K562 (cell line): Measurements from ENCODE around the gene UBR3. TPM values are rescaled to one million over a fixed set of nuclear protein-coding genes. Genes with fewer than 3 reads are reported as not detected.

Source experiments
- BCL6 ChIP-seq: fragments of 250-450 bp; sonication (Bioruptor Pico); IDR thresholded peaks from 2 replicates; pipeline ENCODE4 v1.4.0; 2020
- BCOR ChIP-seq: fragments of 450-650 bp; IDR thresholded peaks from 2 replicates; pipeline ENCODE4 v1.6.1; 2016
- ELK3 ChIP-seq: fragments of 450-650 bp; formaldehyde crosslinking; IDR thresholded peaks from 2 replicates; pipeline ENCODE4 v1.4.0; 2020; ENCODE audit warnings: mild to moderate bottlenecking
- GTF2A2 ChIP-seq: IDR thresholded peaks from 2 replicates; pipeline ENCODE4 v1.6.1; 2016; ENCODE audit warnings: mild to moderate bottlenecking, missing genetic modification characterization, missing compliant biosample characterization
- PBX2 ChIP-seq, 2 experiments: IDR thresholded peaks in 1 of 2; conservative IDR thresholded peaks in 1 of 2; 2 replicates each; pipeline ENCODE4 v1.6.1; 2016; ENCODE audit warnings: low read depth in 2 of 2, mild to moderate bottlenecking in 1 of 2, missing compliant biosample characterization in 1 of 2, missing genetic modification characterization in 1 of 2, moderate library complexity in 1 of 2
- SFPQ ChIP-seq: fragments of 200-400 bp; formaldehyde crosslinking; IDR thresholded peaks from 2 replicates; pipeline ENCODE4 v1.6.1; 2017; ENCODE audit warnings: mild to moderate bottlenecking, low read depth, low read length, moderate library complexity
- ZBTB8A ChIP-seq: fragments of 450-650 bp; IDR thresholded peaks from 2 replicates; pipeline ENCODE4 v1.6.1; 2018; ENCODE audit warnings: mild to moderate bottlenecking, moderate library complexity; ENCODE audit not compliant: partially characterized antibody
- ZNF274 ChIP-seq: IDR thresholded peaks from 2 replicates; pipeline ENCODE4 v1.6.1; 2011; ENCODE audit warnings: low read depth, mild to moderate bottlenecking, low read length, moderate library complexity, borderline replicate concordance
- ZNF444 ChIP-seq: fragments of 250-450 bp; sonication (Bioruptor Pico); IDR thresholded peaks from 2 replicates; pipeline ENCODE4 v1.4.0; 2020; ENCODE audit warnings: mild to moderate bottlenecking, moderate library complexity
- ZSCAN29 ChIP-seq: fragments of 450-650 bp; IDR thresholded peaks from 2 replicates; pipeline ENCODE4 v1.6.1; 2017
- polyA plus RNA-seq, 8 experiments: library from polyadenylated mRNA; depleted of rRNA in 4 of 8; stranded (reverse) in 5 of 8; unstranded in 3 of 8; fragments of >200 nt; fragmentation: Nextera tagmentation in 2 of 8; fragmentation: Illumina TruSeq in 1 of 8; extraction: Ambion mirVana in 2 of 8; extraction: Trizol in 1 of 8; gene quantifications; 2 replicates each; pipeline versions ENCODE4 v1.2.1 to v1.2.3, GENCODE V29; 2011 to 2014; ENCODE audit warnings: inconsistent platforms in 1 of 8, missing spikeins in 1 of 8
- total RNA-seq, 7 experiments: library from RNA; depleted of rRNA in 6 of 7; stranded (reverse); fragments of >200 nt in 6 of 7; fragmentation: Illumina TruSeq in 2 of 7; extraction: Trizol in 2 of 7; gene quantifications; 2 replicates each; pipeline versions ENCODE4 v1.2.1 to v1.2.3, GENCODE V29; 2011 to 2021; ENCODE audit warnings: low replicate concordance in 1 of 7
- TF ChIP-seq, protein P1 (sequence below): fragments of 450-650 bp; IDR thresholded peaks from 2 replicates; pipeline ENCODE4 v1.7.0; 2016; ENCODE audit warnings: borderline replicate concordance
- TF ChIP-seq, protein P2 (sequence below): sonication (generic); formaldehyde crosslinking; IDR thresholded peaks from 2 replicates; pipeline ENCODE4 v1.8.0; 2022; ENCODE audit warnings: mild to moderate bottlenecking, missing genetic modification reagents
- TF ChIP-seq, protein P3 (sequence below): fragments of 450-650 bp; formaldehyde crosslinking; conservative IDR thresholded peaks from 2 replicates; pipeline ENCODE4 v1.4.0; 2022; ENCODE audit warnings: mild to moderate bottlenecking, missing genetic modification characterization

The UBR3 gene
- total and polyA plus RNA-seq, 9 of the 15 experiments (the other 6 are each of a cell fraction or from before 2014, with no cell fraction given), result 14.4 to 63.5 (median 40.4) TPM

- TF ChIP-seq ZBTB8A, result no peak
- no peak for TF ChIP-seq ZSCAN29
- TF ChIP-seq BCOR, result no peak
- TF ChIP-seq, protein P1, sequence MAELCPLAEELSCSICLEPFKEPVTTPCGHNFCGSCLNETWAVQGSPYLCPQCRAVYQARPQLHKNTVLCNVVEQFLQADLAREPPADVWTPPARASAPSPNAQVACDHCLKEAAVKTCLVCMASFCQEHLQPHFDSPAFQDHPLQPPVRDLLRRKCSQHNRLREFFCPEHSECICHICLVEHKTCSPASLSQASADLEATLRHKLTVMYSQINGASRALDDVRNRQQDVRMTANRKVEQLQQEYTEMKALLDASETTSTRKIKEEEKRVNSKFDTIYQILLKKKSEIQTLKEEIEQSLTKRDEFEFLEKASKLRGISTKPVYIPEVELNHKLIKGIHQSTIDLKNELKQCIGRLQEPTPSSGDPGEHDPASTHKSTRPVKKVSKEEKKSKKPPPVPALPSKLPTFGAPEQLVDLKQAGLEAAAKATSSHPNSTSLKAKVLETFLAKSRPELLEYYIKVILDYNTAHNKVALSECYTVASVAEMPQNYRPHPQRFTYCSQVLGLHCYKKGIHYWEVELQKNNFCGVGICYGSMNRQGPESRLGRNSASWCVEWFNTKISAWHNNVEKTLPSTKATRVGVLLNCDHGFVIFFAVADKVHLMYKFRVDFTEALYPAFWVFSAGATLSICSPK, result no peak
- TF ChIP-seq GTF2A2 (tag), result no peak
- TF ChIP-seq BCL6 (CRISPR knock-in tag), result no peak
- no peak for TF ChIP-seq ELK3 (CRISPR knock-in tag)
- TF ChIP-seq, protein P2, sequence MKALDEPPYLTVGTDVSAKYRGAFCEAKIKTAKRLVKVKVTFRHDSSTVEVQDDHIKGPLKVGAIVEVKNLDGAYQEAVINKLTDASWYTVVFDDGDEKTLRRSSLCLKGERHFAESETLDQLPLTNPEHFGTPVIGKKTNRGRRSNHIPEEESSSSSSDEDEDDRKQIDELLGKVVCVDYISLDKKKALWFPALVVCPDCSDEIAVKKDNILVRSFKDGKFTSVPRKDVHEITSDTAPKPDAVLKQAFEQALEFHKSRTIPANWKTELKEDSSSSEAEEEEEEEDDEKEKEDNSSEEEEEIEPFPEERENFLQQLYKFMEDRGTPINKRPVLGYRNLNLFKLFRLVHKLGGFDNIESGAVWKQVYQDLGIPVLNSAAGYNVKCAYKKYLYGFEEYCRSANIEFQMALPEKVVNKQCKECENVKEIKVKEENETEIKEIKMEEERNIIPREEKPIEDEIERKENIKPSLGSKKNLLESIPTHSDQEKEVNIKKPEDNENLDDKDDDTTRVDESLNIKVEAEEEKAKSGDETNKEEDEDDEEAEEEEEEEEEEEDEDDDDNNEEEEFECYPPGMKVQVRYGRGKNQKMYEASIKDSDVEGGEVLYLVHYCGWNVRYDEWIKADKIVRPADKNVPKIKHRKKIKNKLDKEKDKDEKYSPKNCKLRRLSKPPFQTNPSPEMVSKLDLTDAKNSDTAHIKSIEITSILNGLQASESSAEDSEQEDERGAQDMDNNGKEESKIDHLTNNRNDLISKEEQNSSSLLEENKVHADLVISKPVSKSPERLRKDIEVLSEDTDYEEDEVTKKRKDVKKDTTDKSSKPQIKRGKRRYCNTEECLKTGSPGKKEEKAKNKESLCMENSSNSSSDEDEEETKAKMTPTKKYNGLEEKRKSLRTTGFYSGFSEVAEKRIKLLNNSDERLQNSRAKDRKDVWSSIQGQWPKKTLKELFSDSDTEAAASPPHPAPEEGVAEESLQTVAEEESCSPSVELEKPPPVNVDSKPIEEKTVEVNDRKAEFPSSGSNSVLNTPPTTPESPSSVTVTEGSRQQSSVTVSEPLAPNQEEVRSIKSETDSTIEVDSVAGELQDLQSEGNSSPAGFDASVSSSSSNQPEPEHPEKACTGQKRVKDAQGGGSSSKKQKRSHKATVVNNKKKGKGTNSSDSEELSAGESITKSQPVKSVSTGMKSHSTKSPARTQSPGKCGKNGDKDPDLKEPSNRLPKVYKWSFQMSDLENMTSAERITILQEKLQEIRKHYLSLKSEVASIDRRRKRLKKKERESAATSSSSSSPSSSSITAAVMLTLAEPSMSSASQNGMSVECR (CRISPR knock-in tag), result no peak
- TF ChIP-seq PBX2 (CRISPR knock-in tag; IDR thresholded peaks at IDR 0.05; ENCODE audit: low read depth), result no peak
- TF ChIP-seq PBX2 (tag; conservative IDR thresholded peaks at IDR 0.05; ENCODE audit: low read depth), result no peak
- TF ChIP-seq SFPQ, result no peak
- no peak for TF ChIP-seq ZNF444
- TF ChIP-seq ZNF274, result no peak
- TF ChIP-seq, protein P3, sequence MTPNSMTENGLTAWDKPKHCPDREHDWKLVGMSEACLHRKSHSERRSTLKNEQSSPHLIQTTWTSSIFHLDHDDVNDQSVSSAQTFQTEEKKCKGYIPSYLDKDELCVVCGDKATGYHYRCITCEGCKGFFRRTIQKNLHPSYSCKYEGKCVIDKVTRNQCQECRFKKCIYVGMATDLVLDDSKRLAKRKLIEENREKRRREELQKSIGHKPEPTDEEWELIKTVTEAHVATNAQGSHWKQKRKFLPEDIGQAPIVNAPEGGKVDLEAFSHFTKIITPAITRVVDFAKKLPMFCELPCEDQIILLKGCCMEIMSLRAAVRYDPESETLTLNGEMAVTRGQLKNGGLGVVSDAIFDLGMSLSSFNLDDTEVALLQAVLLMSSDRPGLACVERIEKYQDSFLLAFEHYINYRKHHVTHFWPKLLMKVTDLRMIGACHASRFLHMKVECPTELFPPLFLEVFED (CRISPR knock-in tag), result 0 out of 2 replicates have a peak, but pooled peaks have one; percentile 12
These were observed 11.7 kb downstream of the UBR3 start (continued) for GRCh38 chr2:169838743-169839489.
